Measurements from ENCODE around the gene COL20A1. TPM values are rescaled to one million over a fixed set of nuclear protein-coding genes. Genes with fewer than 3 reads are reported as not detected.

COL20A1 gene
- total RNA-seq, 1 donor from 2014 or later: not detected

- H3K27me3 Mint-ChIP-seq (ENCODE audit: unreplicated experiment): peaks cover 17% of the 10 kb centered on the region
- no peak for TF ChIP-seq CTCF (IDR thresholded peaks at IDR 0.05)
- no peaks in the 10 kb centered on the region for H3K36me3 Mint-ChIP-seq (ENCODE audit: unreplicated experiment)
- no peak overlapping the region for H3K27ac Mint-ChIP-seq (ENCODE audit: unreplicated experiment)
- no peaks in the 10 kb centered on the region for H3K9me3 Mint-ChIP-seq (ENCODE audit: unreplicated experiment)
- no peak overlapping the region for H3K4me3 Mint-ChIP-seq (ENCODE audit: unreplicated experiment)
- H3K4me1 Mint-ChIP-seq (ENCODE audit: unreplicated experiment): no peaks in the 10 kb centered on the region
- DNase-seq (ENCODE audit: extremely low spot score, unreplicated experiment): no peak
These were observed 71.1 kb downstream of the COL20A1 start for GRCh38 chr20:63363981-63364561.

GRCh38 chr20:63364801-63365585 lies 72.0 kb downstream of the COL20A1 start:
- Mint-ChIP-seq H3K27me3 (ENCODE audit: unreplicated experiment) (peaks cover 13% of the 10 kb centered on the region), H3K9me3 (ENCODE audit: unreplicated experiment) (no peaks in the 10 kb centered on the region), H3K4me3 (ENCODE audit: unreplicated experiment) (no peak overlapping the region), H3K4me1 (ENCODE audit: unreplicated experiment) (no peaks in the 10 kb centered on the region), H3K27ac (ENCODE audit: unreplicated experiment) (no peak overlapping the region), H3K36me3 (ENCODE audit: unreplicated experiment) (no peaks in the 10 kb centered on the region)
- TF ChIP-seq CTCF (IDR thresholded peaks at IDR 0.05): no peak
- DNase-seq (ENCODE audit: extremely low spot score, unreplicated experiment): no peak

GRCh38 chr20:63365601-63366389 lies 72.8 kb downstream of the COL20A1 start:
- TF ChIP-seq CTCF (IDR thresholded peaks at IDR 0.05): no peak
- no peaks in the 10 kb centered on the region for H3K9me3 Mint-ChIP-seq (ENCODE audit: unreplicated experiment)
- H3K36me3 Mint-ChIP-seq (ENCODE audit: unreplicated experiment): no peaks in the 10 kb centered on the region
- peaks cover 13% of the 10 kb centered on the region for H3K27me3 Mint-ChIP-seq (ENCODE audit: unreplicated experiment)
- H3K4me1 Mint-ChIP-seq (ENCODE audit: unreplicated experiment): no peaks in the 10 kb centered on the region
- no peak for DNase-seq (ENCODE audit: extremely low spot score, unreplicated experiment)
- H3K27ac Mint-ChIP-seq (ENCODE audit: unreplicated experiment): no peak overlapping the region
- H3K4me3 Mint-ChIP-seq (ENCODE audit: unreplicated experiment): no peak overlapping the region

- Mint-ChIP-seq H3K36me3 (ENCODE audit: unreplicated experiment) (no peaks in the 10 kb centered on the region), H3K27ac (ENCODE audit: unreplicated experiment) (no peak overlapping the region), H3K4me1 (ENCODE audit: unreplicated experiment) (no peaks in the 10 kb centered on the region), H3K27me3 (ENCODE audit: unreplicated experiment) (peaks cover 15% of the 10 kb centered on the region), H3K4me3 (ENCODE audit: unreplicated experiment) (no peak overlapping the region), H3K9me3 (ENCODE audit: unreplicated experiment) (no peaks in the 10 kb centered on the region)
- no peak for TF ChIP-seq CTCF (IDR thresholded peaks at IDR 0.05)
- no peak for DNase-seq (ENCODE audit: extremely low spot score, unreplicated experiment)
These were observed 73.7 kb downstream of the COL20A1 start for GRCh38 chr20:63366390-63367365.

Data from osteocyte (in vitro differentiated cells).